Activated CD8-positive, alpha-beta memory T cell treated with anti-CD3 and anti-CD28 coated beads for 36 hours (primary cell): Measurements from ENCODE around the gene KRT5. TPM values are rescaled to one million over a fixed set of nuclear protein-coding genes. Genes with fewer than 3 reads are reported as not detected.

Source experiments
- CTCF ChIA-PET: fragments of 350-600 bp; sonication (Branson Sonifier 250); formaldehyde crosslinking; loops from one replicate; lab custom pipeline; 2021; ENCODE audit warnings: antibody characterized with exemption; lab: Charles Lee
- POLR2A ChIA-PET: fragments of 350-600 bp; sonication (Branson Sonifier 250); formaldehyde crosslinking; loops from one replicate; lab custom pipeline; 2021; ENCODE audit warnings: antibody characterized with exemption; lab: Charles Lee
- total RNA-seq, 2 experiments: library from RNA; stranded (reverse); gene quantifications; one replicate each; pipeline ENCODE4 v1.2.3, GENCODE V29; 2021

KRT5 gene
- total RNA-seq, 2 experiments from 2014 or later, result not detected

DNA sequence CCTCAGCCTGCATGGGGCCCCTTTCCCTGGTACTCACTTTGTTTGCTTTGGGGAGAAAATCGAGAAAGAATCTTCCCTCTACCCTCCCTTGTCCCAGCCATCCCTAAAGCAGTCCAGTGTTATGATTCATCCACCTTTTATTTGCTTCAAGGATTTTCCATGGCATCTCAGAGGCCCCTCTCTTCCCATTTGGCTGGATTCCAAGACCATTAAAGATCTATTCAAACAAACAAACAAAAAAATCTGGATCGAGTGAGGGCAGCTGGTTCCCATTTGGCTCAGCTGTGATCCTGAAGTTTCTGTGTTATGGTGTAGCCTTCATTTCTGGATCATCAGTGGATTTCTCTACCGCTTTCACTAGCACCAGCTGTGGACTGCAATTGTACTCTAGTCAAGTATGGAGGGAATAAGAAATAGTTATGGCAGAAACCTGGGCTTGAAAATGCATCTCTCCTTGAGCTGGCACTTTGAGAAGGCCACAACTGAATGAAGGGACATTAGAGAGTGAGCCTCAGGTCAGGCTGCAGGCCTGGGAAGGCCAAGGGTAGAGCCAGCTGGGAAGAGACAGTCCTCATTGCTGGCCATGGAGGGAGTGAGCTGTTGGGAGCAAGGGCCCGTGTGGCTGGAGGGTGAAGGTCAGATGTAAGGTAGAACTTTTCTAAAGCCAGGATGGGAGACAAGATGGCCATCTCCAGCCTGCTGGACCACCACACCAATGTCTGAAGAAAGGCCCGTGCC, 19.1 kb upstream of the KRT5 start:
- ChIA-PET POLR2A (no interaction called here), CTCF (no interaction called here)

DNA sequence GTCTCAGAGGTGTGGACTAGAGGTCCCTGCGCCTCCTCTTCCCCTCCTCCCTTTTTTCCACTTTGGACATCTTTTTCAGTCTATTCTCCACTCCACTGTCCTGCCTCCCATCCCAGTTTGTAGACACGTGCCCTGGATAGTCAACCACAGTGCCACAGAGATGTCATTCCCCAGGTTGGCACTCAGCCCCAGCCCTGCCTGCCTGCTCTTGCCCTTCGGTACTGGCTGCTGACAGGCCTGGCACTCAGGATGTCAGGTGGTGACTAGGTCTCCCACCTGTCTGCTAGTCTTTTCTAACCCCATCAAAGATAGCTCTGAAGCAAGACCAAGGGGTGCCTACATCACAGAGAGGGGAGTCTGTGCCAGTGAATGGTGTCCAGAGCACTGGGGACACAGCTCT, 16.9 kb upstream of the KRT5 start:
- ChIA-PET POLR2A (no interaction called here), CTCF (no interaction called here)

DNA sequence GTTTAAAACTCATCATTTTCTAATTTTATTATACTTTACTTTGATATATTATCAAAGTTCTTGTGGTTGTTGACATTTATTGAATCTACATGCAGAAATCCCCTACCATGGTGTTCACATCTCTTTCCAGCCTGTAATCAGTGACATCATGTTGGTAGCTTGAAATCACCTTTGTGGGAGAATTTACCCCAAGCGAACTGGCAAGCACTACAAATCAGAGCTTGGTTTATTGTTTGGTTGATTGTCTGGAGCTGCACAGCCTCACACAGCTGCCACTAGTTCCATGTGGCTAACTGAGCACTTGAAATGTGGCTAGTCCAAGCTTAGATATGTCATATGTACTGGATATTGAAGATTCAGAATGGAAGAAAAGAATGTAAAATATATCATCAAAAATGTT, 15.4 kb upstream of the KRT5 start:
- ChIA-PET CTCF (no interaction called here), POLR2A (no interaction called here)

DNA sequence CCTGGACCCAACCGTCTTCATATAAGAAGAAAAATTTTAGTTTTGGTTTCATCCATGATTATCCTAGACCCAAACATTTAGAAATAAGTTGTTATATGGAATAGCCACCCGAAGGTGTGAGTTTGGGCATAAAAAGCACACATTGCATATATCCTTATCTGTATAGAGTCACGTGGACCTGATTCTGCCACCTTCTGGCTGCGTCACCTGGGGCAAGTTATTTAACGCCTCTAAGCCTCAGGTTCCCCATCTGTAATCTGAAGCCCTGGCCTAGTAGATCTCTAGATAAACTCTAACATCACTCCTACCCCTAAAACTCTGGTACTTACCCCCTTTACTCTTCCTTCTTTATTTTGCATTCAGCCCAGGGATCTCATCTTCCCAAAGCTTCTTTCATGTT, 14.3 kb upstream of the KRT5 start:
- POLR2A ChIA-PET, result no interaction called here
- CTCF ChIA-PET, result no interaction called here

DNA sequence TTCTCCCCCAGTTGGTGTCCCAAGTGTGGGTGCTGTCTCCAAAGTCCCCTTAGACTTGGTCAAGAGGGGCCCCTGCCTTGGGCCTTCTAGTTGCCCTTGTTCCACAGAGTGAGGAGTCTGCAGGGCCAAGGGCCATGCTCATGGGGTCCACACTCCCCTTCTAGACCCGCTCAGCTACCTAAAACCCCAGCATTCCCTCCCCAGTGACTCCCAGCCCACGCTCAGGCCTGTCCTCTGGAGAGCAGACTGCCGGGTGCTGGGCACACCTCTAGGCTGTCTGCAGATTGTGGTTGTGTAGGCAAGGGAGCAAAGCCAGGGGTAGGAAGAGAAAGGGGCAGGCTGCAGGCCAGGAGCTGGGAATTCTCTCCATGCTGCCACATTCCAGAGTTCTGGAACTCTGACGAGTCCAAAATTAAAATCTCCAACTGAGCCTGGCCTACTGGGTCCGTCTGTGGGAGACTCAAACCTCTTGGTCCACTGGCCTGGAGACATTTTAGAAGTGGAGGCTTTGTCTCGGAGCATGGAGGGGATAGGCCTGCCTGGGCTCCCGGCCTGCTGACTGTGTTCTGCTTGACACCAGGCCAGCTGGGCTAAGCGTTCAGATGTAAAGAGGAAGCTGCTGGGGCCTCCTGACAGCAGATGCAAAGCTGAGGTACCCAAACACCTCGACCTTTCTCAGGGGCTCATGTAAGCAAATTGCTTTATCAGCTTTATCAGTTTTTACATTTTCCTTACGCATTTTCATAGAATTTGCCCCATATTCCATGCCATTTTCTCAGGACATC, 13.7 kb upstream of the KRT5 start:
- ChIA-PET CTCF (no interaction called here), POLR2A (no interaction called here)

DNA sequence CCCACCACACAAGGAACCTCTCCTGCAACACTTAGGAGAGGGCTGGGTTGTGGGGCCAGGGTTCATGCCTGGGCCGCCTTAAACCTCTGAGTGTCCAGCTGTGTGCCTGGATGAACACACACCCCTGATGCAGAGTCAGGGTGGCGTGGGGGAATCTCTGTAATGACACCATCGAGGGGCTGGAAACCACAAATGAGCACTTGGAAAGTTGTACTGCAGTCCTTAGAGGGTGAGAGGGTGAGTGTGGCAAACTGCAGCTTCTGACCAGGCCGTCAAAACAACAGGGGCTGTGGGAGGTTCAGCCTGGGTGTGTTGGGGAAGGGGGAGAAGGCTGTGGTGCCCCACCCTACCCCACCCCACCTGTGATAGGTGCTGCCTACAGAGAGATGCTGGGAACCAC, 12.4 kb upstream of the KRT5 start:
- CTCF ChIA-PET, result no interaction called here
- POLR2A ChIA-PET, result no interaction called here

DNA sequence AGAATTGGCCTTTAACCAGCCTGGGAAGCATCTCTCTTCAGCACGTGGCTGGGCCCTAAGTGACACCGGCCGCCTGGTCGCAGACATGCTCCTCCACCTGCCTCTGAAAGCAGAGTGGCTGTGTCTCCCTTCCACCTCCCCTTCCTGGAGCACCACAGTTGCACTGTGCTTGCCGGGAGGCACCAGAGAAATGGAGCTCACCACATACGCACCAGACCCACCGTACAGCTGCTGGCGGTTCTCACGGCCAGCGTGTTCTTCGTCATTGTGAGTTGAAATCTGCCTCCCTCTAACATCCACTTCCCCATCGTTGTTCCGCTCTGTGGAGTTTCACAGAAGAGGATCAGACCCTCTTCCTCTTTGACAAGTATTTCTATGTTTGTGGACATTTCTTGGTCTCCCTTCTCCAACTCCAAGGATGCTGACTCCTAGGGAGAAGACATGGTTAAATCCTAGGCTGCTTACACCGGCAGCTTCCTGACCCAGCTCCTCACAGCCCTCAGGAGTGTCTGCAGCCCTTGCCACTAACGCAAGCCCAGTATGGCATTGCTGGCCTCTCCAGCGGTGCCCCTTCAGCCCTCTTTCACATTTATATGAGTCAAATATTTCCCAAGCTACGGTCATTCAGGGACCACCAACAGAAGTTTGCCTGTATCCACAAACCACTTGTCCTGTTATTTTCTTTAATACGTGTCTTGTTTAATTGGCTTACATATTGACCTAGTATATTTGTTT, 11.5 kb upstream of the KRT5 start:
- ChIA-PET CTCF (no interaction called here), POLR2A (no interaction called here)

DNA sequence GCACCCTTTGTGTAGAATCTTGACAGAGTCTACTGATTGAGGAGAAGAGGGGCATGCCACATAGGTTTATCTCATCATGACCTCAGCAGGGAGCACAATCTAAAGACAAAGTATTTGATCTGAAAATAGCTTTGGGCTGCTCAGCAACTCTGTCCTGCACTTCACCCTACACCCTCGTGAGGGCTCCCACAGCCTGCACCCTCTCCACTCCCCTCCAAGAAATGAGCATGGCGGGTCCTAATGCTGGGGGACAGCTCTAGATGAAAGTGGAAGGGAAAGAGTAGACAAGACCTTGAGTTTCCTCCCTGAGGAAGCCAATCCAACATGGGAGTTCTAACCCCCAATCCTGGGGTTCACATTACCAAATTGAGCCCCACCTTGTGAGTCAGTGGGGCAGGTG, 10.7 kb upstream of the KRT5 start:
- CTCF ChIA-PET, result interaction anchor here (0.6 to 0.9 kb wide), 2 partner anchors 47 to 348 kb away, joined by 3 read pairs; no protein-coding TSS in a partner anchor
- POLR2A ChIA-PET, result no interaction called here

DNA sequence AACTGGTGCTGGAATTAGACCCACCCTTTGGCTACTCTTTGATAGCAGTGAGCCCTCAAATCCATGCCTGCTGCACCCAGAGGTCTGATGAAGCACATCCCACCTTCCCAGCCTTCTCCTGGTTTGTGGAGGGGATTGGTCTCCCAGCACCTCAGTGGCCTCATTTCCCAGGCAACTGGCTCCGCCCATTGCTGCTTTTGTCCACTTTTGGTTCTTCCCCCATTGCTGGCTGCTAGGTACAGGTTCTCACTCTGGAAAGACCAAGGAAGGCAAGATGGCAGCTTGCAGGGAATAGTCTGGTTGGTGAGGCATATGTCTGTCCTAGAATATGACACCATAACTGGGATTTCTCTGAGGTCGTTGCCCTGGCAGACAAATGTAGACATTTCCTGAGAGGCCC, 10.2 kb upstream of the KRT5 start:
- ChIA-PET POLR2A (no interaction called here), CTCF (interaction anchor here (0.6 to 0.9 kb wide), 2 partner anchors 48 to 349 kb away, joined by 3 read pairs; no protein-coding TSS in a partner anchor)

DNA sequence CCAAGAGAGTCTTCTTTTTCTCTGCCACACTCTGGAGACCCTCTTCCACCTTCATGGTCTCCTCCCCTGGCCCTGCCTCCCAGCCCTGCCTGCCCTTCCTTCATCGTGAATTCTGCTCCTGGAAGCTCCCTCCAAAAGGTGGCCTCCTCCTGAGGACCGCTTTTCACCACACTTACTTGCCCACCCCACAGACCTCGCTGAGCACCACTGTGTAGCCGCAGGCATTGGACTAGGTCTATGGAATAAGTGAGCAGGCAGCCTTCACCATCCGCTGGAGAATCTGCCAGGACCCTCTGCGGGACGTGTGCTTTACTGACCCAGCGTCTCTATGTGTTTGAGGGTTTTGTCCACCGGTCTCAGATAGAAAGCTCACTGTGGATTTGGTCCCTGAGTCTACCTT, 9.7 kb upstream of the KRT5 start:
- CTCF ChIA-PET, result no interaction called here

DNA sequence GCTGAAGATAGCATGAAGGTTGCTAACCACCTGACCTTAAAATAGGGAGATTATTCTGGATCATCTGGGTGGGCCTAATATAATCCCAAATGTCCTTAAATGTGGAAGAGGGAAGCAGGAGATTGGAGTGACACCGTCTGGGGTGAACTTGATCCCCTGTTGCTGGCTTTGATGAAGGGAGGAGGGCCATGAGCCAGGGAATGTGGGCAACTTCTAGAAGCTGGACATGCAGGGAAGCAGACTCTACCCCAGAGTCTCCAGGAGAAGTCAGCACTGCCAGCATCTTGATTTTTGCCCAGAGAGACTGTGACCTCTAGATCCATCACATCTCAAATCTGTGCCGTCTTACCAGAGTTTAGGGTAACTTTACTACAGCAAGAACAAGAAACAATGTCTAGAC, 9.2 kb upstream of the KRT5 start:
- POLR2A ChIA-PET, result no interaction called here
- CTCF ChIA-PET, result no interaction called here

More for the DNA sequence above, 9.7 kb upstream of the KRT5 start:
- POLR2A ChIA-PET, result no interaction called here

DNA sequence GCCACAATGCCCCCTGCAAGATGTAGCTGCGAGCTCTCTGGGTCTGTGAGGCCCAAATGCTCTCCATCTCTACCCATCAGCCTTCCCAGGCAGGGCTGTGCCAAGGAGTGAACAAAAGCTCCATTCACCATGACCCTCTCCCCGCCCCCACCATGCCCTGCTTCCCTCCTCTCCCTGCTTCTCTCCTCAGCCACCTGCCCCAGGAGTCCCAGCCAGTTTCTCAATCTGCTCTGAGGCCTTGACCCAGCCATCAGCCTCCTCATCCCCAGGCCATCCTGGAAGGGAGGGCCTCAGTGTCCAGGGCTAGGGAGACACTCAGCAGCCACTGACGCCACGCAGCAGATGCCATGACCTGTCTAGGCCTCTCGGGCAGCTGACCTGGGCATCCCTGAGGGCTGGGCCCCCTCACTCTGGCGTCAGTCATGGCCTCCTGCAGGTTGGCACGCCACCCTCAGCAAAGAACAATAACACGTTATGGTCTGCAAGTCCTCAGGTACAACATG, 8.5 kb upstream of the KRT5 start:
- CTCF ChIA-PET, result no interaction called here
- POLR2A ChIA-PET, result no interaction called here

DNA sequence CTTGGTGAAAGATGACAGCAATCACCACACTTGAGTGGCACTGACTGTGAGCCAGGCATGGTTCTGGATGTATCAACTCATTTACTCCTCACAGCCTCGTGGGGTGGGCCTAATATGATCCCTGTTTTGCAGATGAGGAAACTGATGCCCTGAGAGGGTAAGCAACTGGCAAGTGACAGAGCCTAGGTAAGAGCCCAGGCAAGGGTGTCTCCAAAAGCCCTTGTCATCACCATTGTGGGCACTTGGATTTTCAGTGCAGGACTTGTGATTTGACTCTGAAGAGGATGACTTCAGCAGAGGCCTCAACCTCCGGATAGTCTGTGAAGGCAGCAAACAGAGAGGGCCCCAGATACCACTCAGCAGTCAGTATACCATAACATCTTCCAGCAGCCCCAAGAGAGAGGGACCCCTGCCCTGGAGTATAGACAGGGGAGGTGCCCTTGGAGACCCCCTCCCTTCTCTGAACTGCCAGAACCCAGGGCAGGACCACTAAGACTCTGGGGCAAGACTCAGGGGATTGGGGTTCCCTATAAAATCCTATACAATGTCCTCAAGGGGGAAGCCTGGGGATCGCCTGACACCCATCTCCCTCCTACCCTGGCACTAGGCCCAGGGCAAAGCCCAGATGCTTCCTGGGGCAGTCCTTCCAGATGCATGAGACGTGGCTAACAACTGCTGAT, 7.1 kb upstream of the KRT5 start:
- ChIA-PET POLR2A (no interaction called here), CTCF (no interaction called here)

DNA sequence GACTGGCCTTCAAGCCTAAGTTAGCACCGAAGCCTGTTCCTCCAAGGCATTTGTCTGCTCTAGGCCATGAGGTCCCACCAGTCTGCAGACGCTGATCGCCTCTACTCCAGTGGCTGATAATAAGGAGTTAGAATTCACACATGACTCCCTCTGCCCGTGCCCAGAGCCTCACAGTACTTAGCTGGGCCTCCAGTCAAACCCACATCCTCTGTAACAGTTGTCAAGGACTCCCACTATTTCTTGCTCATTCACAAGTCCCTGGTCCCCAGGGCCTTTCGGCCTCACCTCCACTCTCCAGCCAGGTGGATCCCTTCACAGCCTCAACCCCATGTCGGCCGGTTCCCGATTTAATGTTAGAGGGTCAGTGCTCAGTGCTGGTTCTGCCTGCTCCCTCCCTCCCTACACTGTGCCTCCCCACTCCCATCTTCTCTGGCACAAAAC, 6.3 kb upstream of the KRT5 start:
- CTCF ChIA-PET, result no interaction called here
- POLR2A ChIA-PET, result no interaction called here

DNA sequence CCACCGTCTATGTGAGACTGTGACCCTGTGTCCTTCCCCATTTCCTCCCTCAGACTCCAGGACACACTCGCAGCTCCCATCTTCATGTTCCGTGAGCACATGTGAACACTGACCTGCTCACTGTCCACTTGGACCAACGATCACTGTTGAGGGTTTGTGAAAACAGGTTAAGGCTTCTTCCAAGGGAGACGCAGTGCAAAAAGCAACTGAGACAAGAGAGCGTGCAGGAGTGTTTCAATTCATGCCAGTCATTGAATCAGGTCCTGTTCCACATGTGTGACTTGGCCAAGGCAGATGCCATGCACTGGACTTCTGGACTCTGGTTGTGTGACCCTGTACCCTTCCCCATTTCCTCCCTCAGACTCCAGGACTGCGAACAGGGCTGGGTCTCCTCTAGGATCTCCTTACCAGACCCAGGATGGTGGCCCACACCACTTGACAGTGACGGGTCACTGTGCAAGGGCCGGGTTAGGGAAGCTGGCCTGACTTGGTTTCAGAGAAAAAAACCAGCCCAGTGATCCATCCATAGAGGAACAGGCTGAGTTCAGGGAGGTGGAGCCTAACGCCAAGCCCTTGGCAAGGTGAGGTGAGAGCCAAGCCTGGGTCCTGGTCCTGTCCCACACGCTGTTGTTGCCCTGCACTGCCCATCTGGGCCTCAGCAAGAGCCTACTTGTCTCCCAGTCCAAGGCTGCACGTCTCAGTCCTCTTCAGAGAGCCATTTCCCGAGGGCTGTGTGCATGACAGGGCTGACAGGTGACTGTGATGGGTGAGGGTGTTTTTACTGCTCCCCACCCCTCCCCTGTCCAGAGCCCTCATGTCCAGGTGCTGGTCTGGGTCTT, 5.7 kb upstream of the KRT5 start:
- POLR2A ChIA-PET, result no interaction called here
- CTCF ChIA-PET, result no interaction called here

DNA sequence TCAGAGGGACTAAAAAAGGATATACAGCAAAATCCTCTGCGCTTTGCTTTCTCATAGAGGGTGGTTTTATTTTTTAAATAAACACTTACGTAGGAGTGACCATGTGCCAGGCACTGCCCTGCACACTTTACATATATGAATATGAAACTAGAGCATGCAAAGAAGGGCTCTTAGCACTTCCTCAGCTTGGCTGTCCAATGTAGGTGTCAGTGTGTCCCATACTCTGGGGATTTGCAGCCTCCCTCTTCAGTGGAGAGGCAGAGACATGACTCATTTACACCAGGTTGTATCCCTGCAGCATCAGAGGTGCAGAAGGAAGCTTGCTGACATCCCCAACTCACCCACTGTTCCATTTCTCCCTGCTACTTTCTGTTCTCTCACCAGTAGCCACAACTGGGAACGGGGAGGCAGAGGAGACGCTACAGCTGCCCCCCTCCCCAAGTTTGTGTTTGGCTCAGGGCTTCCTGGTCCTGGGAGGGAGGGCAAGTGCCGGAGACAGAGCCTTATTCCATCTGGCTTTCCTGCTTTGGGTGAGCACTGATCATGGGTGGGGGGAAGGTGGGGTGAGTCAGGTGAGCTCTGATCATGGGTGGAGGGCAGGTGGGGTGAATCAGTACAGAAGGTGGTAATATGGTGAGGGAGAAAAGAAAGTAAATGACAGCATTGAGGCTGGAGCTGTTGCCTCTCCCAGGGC, 4.9 kb upstream of the KRT5 start:
- POLR2A ChIA-PET, result interaction anchor here (0.6 kb wide), 1 partner anchor 492 kb away, joined by 5 read pairs; no protein-coding TSS in a partner anchor
- CTCF ChIA-PET, result no interaction called here

DNA sequence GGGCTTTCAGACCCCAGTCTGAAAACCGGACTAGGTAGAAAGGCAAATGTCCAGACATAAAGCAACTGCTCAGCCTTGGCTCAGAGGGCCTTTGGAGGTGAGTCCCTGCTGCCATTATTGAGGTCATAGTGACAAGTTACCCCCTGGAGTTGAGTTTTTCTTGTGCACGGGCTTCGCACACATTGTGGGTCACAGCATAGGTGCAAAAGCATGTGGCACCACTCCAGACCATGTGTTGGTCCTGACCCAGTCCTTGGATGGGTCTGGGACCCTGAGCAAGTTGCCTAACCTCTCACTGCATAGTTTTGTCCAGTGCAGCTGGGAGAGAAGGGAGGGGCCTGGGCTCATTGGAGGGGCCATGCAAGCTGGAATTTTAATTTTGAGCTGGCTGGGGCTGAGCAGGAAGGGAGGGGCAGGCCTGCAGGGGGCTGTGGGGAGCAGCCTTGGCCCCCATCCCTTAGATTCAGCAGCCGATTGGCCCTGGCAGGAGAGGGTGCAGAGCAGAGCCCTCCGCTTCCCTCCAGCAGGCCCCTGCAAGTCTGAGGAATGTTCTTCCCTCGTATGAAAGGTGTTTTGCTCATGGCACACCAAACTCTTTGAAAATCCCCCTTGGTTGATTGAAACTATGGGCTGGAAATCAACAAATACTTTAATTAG, 4.2 kb upstream of the KRT5 start:
- POLR2A ChIA-PET, result no interaction called here
- CTCF ChIA-PET, result no interaction called here

DNA sequence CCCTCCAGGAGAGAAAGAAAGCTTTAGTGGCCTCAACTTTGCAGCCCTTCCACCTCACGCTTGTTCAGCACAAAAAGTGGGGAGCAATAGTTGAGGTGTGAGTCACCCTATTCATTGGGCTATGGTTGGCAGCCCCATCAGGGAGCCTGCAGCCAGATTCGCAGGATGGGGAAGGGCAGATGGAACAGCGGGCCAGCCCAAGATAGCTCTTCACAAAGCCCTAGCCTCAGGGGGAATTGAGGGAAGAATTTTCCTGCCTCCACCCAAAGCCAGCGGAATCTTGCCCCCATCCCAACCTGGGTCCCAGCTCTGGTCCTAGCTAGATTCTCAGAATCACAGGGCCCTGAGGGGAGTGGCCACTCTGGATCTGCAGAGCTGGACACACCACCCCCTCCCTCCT, 3.6 kb upstream of the KRT5 start:
- ChIA-PET CTCF (no interaction called here), POLR2A (no interaction called here)
